ENCODE measurements around the gene TSPAN4.

The TSPAN4 gene

DNA sequence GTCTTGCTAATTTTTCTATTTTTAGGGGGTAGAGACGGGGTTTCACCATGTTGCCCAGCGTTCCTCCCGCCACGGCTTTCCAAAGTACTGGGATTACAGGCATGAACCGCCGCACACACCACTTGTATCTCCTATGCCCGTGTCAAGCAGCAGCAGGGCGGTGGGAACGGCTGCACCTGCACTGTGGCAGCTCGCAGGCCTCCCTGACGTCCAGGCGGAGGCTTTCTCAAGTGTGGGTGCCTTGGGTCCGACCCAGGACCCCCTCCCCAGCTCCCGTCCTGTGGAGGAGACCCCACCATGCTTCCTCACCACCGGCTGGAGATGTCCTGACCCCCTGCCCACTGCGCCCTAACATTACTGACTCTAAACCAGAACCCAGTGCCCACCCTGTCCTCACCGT lies 25.7 kb downstream of the TSPAN4 start:
- DNase-seq, result no peak

DNA sequence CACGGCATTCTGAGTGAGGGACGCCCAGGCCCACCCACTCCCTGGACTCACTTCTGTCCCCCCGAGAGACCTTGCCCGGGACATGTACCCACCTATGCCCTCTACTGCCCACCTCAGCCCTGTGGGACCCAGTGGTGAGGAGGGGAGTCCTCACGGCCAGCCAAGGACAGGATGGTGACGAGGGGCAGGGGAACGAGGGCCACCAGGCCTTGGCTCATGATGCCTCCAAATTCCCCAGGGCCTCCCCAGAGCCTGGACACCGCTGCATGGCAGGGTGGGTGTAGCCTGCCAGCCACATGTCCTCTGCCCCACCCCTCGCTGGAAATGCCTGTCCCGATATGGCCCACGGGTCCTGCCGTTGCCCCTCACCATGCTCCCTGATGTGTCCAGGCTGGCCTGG lies 26.1 kb downstream of the TSPAN4 start:
- DNase-seq, result no peak

DNA sequence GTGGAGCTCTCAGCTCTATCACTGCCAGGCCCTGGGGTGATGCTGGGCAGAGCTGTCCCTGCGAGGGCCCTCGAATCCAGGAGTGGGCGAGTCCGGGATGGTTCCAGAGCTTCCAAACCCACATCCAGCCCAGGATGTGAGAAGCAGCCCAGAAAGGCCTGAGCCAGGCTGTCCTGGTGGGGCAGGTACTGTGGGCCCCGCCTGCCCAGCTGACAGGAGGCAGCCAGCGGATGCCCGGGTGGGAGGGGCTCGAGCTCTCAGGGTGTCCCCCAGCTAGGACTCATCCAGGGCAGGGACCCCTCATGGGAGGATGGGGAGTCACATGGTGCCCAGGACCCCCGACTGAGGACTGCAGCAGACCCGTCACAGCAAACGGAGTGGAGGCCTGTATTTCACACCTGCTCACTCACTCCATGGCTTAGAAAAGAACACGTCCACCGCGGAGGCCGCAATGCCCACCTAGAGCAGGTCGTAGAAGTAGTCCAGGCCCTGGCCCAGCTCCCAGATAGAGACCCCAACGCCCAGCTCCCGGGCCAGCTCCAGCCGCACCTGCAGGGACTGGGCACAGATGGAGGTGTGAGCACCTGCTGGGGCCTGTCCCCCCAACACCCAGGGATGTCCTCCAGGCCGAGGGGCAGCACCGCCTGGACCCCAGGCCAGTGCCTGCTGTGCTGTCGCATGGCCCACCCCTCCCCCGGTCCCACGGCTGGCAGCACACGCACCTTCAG lies 26.9 kb downstream of the TSPAN4 start:
- DNase-seq, result no peak

DNA sequence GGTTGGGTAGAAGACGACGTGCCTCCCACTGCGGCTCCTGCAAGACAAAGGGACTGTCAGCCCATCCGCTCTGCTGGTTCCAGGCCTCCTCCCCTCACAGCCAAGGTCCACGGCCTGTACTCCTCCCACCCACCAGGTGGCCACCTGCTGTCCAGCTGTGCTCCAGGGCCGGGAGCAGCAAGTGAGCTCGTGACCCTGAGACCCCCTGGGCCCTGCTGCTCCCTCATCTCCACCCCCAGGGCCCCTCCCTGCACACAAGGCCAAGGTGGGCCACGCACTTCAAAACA lies 27.4 kb downstream of the TSPAN4 start:
- no peak for DNase-seq

DNA sequence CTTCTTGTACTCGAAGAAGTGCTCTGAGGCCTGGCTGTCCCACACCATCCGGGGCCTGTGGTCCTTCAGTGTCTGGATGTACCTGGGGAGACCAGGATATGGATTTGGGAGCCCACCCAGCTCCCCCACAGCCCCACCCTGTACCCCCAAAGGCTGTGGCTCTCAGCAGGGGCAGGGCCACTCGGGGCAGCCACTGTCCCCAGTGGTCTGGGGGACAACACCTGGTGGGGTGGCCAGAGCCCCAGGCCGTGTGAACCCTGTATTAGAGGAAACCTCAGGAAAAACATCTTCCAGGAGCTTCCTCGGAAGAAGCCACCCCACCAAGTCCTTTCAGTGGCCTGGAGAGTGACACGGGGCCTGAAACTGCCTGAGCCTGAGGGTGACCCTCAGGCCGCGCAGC lies 27.8 kb downstream of the TSPAN4 start:
- DNase-seq, result no peak

DNA sequence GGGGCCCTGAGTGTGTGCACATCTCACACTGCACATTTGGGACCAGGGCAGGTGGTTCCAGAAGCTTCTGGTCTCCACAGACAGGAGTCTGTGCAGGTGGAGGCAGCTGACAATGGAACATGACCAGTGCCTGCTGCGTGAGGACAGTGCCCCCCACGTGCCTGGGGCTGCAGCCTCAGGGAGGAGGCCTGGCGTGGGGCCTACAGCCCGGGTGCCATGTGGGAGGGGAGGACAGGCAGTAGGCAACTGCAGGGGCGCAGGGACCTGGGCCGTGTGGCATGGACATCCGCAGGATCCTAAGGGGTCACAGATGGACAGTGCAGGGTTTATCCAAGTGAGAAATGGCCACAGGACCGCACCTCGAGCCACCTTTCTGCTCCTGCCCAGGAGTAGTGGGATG lies 28.8 kb downstream of the TSPAN4 start:
- no peak for DNase-seq

DNA sequence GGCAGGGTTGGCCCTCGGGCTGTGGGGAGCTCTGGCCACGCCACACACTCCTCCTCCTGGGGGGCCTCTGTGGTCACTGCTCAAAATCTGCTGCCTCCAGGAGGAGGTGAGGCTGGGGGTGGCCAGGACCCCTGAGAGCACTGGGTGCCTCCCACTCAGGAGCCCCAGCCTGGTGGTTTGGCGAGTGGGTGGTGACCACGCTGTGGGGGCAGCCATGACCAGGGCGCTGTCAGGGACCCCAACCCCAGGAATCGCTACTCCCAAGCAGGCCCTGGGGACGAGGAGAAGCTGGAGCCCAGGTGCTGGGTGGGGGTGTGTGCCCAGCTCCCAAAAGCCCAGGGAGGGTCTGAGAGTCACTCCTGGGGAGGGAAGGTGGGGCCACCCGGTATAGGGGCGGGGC lies 30.1 kb downstream of the TSPAN4 start:
- DNase-seq, result no peak

DNA sequence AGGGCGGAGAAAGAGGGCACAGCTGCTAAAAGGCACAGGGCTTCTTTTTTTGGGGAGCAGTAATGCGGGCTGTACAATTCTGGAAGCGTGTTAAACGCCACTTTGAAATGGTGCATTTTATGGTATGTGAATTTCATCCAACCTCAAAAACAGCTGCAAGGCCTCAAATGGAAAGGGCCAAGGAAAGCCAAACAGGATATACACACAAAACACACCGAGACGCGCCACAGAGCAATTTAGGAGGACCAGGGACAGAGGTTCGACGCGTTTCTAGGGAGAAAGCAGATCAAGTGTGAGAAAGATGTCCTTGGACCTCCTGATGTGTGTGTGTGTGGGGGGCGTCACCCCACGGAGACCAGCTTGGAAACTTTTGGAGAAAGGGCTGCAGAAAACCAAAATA lies 31.1 kb downstream of the TSPAN4 start:
- DNase-seq, result no peak

DNA sequence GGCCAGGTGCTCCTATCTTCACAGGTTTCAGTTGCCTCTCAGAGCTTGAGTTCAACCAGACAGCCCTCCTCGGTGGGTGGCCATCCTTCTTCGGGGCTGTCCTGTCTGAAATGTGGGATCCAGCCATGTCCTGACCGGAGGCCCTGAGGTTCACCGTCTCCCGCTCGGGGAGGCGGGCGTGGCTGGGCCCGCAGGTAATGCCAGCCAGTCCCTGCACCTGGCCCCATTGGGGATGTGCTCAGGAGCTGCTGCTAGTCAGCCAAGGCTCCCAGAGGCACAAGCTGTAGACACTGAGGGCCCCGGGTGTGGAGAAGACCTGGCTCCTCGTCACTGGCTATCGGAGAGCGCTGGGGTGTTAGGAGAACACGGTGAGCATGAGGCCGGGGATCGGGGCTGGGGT lies 32.6 kb downstream of the TSPAN4 start:
- no peak for DNase-seq

DNA sequence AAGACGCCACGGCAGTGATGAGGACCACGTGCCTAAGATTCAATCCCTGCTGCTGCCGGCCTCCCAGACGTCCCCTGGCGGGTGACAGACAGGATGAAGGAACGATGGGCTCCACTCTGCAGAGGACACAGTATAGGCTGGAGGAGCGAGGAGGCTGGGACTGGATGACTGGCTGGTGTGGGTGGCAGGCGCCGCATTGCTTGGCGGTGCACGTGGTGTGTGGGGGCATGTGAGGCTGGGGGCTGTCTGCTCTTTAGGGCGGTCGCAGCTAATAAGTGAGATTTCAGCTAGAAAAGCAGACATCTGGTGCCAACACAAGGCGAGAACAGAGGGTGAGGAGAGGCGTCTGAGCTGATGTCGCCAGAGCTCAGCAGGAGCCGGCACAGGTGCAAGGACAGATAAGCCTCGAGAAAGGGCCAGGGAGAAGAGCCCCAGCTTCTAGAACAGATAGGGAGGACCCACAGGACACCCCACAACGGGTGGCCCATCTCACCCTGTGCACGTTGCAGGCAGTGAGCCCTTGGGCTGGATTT lies 33.2 kb downstream of the TSPAN4 start:
- DNase-seq, result no peak

DNA sequence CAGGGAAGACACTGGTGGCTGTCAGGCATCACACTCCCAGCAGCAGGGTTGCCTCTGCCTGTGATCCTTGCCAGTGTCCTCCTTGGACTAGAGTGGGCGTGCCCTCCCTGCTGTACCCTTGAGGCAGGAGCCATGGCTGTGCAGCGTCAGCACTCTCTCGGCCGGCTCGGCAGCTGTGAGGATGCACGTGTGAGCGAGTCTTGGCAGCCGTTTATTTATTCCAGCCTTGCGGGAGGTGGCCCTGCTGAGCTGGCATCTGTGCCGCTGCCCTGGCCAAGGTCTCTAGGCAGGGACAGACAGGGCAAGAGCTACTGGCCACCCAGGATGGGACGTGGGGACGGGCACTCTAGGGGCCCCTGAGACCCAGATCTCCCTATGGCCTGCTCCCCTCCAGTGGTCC lies 33.9 kb downstream of the TSPAN4 start:
- peak; percentile 69 for DNase-seq

DNA sequence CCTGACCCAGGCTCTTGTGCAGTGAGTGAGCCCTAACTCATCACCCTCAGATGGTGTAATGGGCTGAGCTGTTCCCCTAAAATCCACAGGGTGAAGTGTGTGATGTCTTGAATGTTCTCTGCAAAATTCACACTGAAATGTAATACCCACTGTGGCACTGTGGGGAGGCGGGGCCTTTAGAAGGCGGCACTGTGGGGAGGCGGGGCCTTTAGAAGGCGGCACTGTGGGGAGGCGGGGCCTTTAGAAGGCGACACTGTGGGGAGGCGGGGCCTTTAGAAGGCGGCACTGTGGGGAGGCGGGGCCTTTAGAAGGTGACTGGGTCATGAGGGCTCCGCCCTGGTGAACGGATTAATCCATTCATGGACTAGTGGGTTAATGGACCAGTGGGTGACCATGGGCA lies 34.9 kb downstream of the TSPAN4 start:
- DNase-seq, result no peak

DNA sequence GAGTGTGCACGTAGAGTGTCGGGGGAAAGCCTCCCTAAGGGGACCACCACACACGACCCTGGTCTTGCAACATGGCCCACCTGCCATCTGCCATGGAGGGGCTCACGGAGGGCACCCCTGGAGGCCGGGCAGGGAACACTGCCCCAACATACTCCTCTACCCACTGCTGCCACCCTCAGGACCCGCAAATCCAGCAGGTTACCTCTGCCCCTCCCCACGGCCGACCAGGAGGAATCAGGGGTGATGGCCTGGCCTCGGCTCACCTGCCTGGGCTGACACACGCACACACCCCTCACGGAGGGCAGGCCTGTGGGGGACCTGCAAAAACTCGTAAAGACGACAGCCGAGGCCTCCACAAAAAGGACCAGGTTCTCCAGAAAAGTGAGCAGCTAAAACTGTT lies 37.8 kb downstream of the TSPAN4 start:
- no peak for DNase-seq

DNA sequence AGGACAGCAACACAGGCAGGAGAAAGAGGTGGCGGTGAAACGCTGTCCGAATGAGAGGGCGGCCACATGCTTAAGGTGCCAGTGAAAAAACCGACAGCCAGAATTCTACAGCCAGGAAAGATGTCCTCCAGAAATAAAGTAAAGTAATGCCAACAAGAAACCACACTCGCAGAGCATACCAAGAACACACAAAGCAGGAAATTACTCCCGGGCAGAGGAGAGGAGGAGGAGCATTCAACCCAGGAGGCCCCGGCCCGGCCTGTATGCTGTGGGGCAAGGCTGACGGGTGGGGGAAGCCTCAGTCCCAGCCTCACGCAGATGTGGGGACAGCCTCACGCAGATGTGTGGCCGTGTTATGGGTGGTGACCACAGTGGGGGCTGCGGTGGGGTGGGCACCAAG lies 39.9 kb downstream of the TSPAN4 start:
- DNase-seq, result no peak

DNA sequence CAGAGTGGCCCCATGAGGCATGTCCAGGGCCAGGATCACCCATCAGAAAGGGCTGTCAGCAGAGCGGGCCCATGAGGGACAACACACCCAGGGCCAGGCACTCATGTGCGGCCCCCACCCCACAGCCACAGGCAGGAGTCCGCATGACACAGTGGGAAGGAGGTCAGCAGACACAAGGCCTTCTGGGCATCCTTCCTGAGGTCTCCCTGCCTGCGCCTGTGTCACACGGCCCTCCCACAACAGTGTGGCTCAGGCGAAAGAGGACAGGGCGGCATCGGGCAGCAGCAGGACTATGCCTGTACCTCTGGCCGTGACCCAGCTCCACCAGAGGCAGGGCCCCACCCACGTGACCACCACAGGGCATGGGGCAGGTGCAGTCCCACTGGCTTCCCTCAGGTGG lies 40.9 kb downstream of the TSPAN4 start:
- DNase-seq, result no peak

DNA sequence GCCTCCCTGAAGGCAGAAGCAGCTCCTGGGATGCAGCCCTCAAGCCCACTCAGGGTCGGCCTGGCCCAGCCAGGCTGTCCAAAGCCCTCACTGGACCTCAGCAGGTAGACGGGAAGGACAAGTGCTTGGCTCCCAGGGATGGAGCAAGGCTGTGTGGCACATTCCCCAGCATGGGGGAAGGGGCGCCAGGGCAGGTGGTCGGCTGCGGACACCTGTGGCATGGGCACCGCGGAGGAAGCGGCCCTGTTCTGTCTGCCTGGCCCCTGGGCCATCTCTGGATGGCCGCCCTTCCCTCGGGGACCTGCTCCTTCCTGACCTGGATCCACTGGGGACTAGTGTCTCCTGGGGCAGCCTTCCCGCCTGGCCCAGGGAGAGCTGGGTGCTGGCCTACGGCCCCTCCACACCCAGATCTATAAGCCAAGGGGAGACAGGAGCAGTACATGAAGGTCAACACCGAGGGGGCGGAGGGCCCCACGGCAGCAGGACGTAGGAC lies 42.0 kb downstream of the TSPAN4 start:
- DNase-seq, result no peak

DNA sequence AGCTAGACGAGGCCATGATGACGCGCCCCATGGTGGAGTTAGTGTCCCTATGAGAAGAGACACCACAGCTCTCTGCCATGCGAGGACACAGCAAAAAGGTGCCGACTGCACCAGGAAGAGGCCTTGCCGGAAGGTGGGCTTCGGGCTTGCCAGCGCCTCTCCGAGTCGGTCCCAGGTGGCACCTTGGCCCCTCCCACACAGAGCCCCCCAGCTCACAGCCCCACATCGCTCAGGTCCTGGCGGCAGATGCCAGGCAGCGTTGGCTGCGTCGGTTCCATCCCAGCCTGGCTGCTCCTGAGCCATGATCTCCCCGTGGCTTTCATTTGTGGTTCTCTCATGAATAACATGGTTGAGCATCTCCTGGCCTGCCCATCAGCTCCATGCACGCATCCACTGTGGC lies 43.9 kb downstream of the TSPAN4 start:
- DNase-seq, result no peak

DNA sequence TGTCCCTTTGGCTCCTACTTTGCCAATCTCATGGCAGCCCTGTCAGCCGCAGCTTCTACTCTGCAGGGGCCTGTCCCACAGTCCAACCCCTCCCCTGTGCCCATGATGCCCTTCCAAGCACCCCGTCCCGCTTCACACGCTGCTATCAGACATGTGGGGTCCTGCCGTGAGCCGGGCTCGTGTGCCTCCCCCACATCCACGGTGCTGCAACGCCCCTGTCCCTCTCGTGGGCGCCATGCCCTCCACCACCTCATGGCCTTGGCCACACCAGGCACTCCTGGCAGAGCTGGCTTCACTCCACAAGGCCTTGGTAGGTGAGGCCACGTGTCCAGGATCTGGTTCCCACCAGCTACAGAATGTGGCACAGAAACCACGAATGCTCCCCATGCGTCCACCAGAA lies 44.9 kb downstream of the TSPAN4 start:
- DNase-seq, result no peak

DNA sequence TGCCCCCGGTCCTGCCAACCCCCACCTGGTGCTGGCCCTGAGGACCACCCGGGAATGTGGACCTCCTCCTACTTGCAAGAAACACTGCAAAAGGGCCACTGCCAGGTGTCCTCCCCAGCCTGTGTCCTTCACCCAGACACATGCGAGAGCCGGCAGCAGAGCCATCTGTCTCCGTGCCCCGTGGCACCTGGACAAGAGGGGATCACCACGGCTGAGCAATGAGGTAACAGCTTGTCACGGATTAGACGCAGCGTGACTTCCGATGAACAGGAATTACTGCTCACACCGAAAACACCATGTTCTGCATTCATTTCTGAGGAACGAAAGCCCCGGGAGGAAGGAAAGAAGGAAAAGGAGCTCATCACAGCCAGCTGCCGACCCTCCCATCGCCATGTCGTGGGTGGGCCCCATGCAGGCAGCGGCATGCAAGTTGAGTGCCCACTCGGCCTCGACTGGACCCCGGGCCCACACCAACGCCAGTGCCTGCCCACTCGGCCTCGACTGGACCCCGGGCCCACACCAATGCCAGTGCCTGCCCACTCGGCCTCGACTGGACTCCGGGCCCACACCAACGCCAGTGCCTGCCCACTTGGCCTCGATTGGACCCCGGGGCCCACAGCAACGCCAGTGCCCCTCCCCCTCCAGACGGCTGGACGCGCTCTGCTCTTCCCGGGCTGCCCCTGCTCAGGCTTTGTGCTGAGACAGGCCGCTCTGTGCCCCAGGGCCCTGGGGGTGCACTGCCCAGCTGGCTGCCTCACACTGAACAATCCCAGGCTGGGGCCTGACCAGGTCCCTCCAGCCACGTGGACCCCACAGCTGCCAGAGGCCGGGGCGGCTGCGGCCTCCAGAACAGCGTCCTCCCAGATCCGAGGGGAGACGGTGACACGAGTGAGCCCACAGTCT lies 45.9 kb downstream of the TSPAN4 start:
- no peak for DNase-seq

DNA sequence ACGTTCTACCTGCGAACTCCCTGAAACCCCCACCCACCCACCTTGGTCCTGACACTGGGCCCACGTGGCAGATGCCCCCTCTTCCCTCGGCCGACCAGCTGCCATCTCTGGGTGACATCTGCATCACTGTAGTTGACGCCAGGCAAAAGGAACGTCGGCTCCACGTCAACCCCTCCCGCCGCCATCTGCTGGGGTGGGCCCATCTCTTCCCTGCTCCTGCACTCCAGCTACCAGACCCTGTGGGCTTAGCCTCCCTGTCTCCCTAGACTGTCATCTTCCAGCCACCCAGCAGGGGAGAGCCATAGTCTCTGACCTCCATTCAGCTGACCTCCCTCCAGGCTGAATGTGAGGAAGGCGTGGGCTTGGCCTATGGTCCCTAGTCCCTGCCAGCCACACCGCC lies 46.6 kb downstream of the TSPAN4 start:
- DNase-seq, result no peak

DNA sequence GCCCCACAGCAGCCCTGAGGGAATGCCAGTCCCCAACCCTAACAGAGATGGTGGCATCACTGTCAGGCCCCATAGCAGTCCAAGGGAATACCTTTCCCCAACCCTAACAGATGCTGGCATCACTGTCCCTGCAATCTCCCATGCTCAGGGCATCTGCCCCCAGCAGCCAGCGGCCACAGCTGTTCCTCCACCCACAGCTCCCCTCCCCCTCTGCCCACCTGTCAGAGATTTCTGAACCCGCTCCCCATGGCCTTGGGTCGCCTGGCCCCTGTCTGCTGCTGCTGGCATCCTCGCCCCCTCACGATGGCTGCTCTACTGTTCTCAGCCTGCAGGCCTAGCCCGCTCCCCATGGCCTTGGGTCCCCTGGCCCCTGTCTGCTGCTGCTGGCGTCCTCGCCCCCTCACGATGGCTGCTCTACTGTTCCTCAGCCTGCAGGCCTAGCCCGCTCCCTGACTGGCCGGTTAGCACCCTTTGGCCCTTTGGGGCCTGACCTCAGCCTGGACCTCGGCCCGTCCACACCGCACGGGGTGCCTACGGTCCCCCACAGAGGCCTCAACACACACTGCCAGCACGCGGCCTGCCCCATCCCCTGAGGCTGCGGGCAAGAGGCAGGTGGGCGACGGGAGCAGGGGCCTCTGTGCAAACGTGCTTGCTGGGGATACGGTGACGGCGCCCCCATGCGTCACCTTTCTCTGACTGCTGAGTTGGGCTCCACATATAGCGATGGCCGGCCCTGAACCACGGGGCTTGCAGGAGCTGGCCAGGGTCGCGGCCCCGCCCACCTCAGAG lies 47.2 kb downstream of the TSPAN4 start:
- no peak for DNase-seq

DNA sequence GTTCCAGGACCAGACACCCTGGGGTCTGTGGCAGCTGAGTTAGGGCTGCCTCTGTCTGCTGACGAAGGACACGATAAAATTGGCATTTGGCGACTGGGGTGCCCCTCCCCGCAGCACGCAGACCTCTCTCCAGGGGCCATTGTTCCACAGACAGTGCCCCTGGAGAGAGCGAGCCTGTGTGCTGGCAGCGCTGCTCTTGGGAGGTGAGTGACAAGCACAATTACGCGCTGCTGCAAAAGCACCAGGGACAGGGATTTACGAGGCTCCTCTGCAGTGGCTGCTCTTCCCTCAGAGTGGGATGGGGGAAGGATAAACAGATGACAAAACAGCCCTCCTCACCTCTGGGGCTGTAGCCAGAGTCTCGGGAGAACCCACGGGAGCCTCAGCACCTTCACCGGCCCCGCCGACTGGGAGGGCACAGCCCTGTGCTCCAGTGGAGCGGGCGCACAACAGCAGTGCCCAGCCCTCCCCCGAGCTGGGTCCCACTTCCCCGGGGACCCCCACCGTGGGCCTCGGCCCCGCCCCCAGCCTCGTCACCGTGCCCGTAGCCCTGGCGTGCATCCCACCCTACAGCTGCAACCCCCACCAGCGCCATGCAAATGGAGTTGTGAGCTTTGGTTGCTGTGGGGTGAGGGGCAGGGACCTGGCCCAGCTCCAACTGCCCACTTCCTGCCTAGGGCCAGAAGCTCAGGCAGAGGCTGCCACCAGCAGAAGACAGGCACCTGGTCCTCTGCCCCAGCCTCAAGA lies 48.3 kb downstream of the TSPAN4 start:
- peak; percentile 88 for DNase-seq

Measured in COR-L47 (cell line).